Transverse colon (tissue), 4 donors: Measurements from ENCODE around the gene ZBTB20. TPM values are rescaled to one million over a fixed set of nuclear protein-coding genes. Genes with fewer than 3 reads are reported as not detected.

Experiments
- small RNA-seq, 4 donors: library from RNA; depleted of rRNA; stranded (forward); fragments of <200 nt; gene quantifications; one replicate each; pipeline ENCODE3, GENCODE V24; 2016
- total RNA-seq, 4 donors: library from RNA; depleted of rRNA; stranded (reverse); fragments of >200 nt; gene quantifications; one replicate each; pipeline ENCODE4 v1.1.0, GENCODE V29; 2016

Gene ZBTB20
- total RNA-seq, 4 donors from 2014 or later, result 44.6 to 50.5 (median 46.4) TPM

Small RNAs within 50 kb of the gene (small RNA-seq; reads per million reads assigned to genes)
- 0 to 0.28 (median 0) reads per million in 4 donors for gene MIR4796
